ENCODE measurements around the gene SLC25A29. TPM values are rescaled to one million over a fixed set of nuclear protein-coding genes. Genes with fewer than 3 reads are reported as not detected.

Gene SLC25A29
- 10 to 100 TPM; 24.7 to 34.0 TPM for total RNA-seq

DNA sequence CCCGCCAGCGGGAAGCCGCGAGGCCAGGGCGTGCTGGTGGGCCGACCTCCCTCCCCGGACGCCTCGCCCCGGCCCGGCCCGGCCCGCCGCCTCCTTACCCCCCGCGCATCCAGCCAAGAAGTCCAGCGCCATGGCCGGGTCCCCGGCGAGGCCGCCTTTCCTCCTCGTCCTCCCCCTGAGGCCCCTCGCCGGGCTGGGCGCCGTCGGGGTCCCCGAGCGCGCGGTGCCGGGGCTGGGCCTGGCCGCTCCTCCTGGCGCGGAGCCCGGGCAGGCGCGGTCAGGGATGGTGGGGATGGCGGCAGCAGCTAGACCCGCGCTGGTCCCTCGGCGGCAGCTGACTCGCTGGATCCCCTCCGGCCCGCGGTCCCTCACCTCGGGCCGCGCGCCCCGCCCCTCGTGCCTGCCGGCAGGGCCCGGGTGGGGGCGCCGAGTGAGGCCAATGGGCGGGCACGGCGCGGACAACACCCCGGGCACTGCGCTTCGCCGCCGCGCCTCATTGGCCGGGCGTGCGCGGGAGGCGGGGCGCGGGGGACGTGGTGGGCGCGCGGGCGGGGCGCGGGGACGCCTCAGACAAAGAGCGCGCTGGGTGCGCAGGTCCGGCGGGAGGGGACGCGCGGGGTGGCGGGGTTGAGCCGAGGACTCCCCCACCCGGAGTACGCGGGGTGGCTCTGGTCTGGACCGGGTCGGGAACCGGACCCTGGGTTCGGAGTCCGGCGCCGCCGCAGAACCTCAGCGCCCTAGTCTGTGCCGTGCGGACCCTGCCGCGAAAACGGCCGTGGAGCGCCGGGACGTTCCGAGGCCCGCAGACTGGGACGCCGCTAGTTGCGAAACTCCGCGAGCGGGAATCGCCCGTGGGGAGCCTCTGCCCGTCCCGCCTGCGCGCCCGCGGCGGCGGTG is at the start of gene SLC25A29:
TSS of gene SLC25A29 (minus strand) at position 344 of the 897 bp plus-strand sequence. CDS start at position 132, 212 bp downstream.
- Histone ChIP-seq H3K4me3 (peak within 1 kb of the TSS; percentile 54 to 97), H3K27me3 (no peaks in the 10 kb centered on the region), H3K4me1 (peaks cover 0 to 42% of the 10 kb centered on the region in 2 donors), H3K36me3 (no peaks in the 10 kb centered on the region), H3K9me3 (no peaks in the 10 kb centered on the region), H3K27ac (peak within 1 kb of the TSS; percentile 80 to 94)
- DNase-seq (ENCODE audit: low spot score), result peak; percentile 83
- no peak for TF ChIP-seq CTCF (IDR thresholded peaks at IDR 0.05)

DNA sequence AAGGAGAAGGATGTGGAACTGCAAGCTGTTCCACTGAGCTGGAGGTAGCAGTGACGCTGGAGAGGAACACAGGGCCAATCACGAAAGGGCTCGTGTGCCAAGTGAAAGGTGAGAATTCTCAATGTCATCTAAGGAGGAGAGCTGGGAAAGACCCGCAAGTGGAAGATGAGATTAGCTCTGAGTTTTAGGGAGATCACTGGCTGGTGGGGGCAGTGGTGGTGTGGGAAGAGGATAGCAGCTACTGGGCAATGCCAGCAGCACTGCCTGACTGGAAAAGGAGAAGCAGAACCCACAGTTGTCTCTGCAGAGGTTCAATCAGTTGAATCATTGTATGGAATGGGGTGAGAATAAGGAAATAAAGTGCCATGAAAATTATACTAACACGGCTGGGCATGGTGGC is 44.7 kb upstream of the SLC25A29 start:
- Histone ChIP-seq H3K4me1 (no peaks in the 10 kb centered on the region), H3K9me3 (no peaks in the 10 kb centered on the region), H3K36me3 (peaks cover 74% of the 10 kb centered on the region), H3K4me3 (no peak overlapping the region), H3K27me3 (no peaks in the 10 kb centered on the region), H3K27ac (no peak overlapping the region)
- no peak for TF ChIP-seq CTCF (IDR thresholded peaks at IDR 0.05)
- DNase-seq (ENCODE audit: low spot score), result no peak

- Histone ChIP-seq H3K4me3 (no peak overlapping the region), H3K36me3 (peaks cover 73% of the 10 kb centered on the region), H3K27ac (no peak overlapping the region), H3K27me3 (no peaks in the 10 kb centered on the region), H3K9me3 (no peaks in the 10 kb centered on the region), H3K4me1 (no peaks in the 10 kb centered on the region)
- TF ChIP-seq CTCF (IDR thresholded peaks at IDR 0.05), result no peak
- DNase-seq (ENCODE audit: low spot score), result no peak
These were observed 44.2 kb upstream of the SLC25A29 start for GRCh38 chr14:100350276-100350926.

- H3K27ac ChIP-seq, result no peak overlapping the region
- H3K9me3 ChIP-seq, result no peaks in the 10 kb centered on the region
- no peak for DNase-seq (ENCODE audit: low spot score)
- no peak for TF ChIP-seq CTCF (IDR thresholded peaks at IDR 0.05)
- H3K4me3 ChIP-seq, result no peak overlapping the region
- H3K27me3 ChIP-seq, result no peaks in the 10 kb centered on the region
- H3K36me3 ChIP-seq, result peaks cover 64% of the 10 kb centered on the region
- no peaks in the 10 kb centered on the region for H3K4me1 ChIP-seq
These were observed 42.8 kb upstream of the SLC25A29 start for GRCh38 chr14:100348784-100349685.

DNA sequence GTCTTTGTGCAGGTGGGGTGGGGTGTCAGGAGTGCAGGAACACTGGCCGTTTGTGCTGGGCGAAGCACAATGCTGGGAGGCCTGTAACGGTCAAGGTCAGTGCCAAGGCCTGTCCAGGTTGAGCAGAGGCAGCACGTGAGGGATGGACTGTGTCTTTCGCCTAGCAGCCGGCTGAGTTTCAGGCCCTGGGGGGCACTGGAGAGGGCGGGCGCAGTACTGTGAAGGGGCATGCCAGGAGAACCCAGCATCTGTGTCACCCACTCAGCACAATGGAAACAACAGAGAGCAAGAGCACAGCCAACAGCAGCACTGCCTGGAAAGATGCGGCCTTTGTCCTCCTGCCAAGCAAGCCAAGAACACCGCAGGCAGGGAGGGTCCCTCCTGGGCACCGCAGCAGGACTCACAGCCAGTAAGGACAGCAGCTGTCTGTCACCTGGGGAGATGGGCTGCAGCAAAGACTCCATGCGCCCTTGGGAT is 42.0 kb upstream of the SLC25A29 start:
- no peak overlapping the region for H3K27ac ChIP-seq
- DNase-seq (ENCODE audit: low spot score), result no peak
- TF ChIP-seq CTCF (IDR thresholded peaks at IDR 0.05), result no peak
- no peaks in the 10 kb centered on the region for H3K4me1 ChIP-seq
- no peak overlapping the region for H3K4me3 ChIP-seq
- H3K9me3 ChIP-seq, result no peaks in the 10 kb centered on the region
- H3K36me3 ChIP-seq, result peaks cover 57% of the 10 kb centered on the region
- H3K27me3 ChIP-seq, result no peaks in the 10 kb centered on the region

Data from right atrium auricular region (tissue), 2 donors.